HL-60 (cell line): ENCODE results near the gene THEM5.
"Not testable (repeated sequence)": the region's sequence is repeated elsewhere in the genome, so short reads cannot be mapped to it uniquely, and the experiment has no call there.

Source experiments
- DNase-seq, 2 experiments: peaks; one replicate each; pipeline ENCODE4 v3.0.0-alpha.2; 2010 to 2020; ENCODE audit warnings: low read depth in 1 of 2, low spot score in 1 of 2
- H3K27ac ChIP-seq: fragments of 250-450 bp; sonication (Bioruptor Pico); replicated peaks from 2 replicates; pipeline ENCODE4 v1.5.1; 2020; ENCODE audit warnings: mild to moderate bottlenecking, moderate library complexity
- H3K27me3 ChIP-seq: fragments of 250-450 bp; sonication (Bioruptor Pico); 2 replicates; pipeline ENCODE4 v1.5.1; 2021; ENCODE audit warnings: mild to moderate bottlenecking, moderate library complexity; ENCODE audit not compliant: insufficient read depth, poor library complexity, severe bottlenecking
- H3K4me3 ChIP-seq: replicated peaks from 2 replicates; pipeline ENCODE4 v1.5.1; 2011; ENCODE audit warnings: mild to moderate bottlenecking, control low read depth, low read length; ENCODE audit not compliant: insufficient read depth
- GABPA ChIP-seq: IDR thresholded peaks from 2 replicates; pipeline ENCODE4 v1.6.1; 2012; ENCODE audit warnings: low read depth
- POLR2AphosphoS5 ChIP-seq: IDR thresholded peaks from 2 replicates; pipeline ENCODE4 v1.6.1; 2012; ENCODE audit warnings: low read depth
- SPI1 ChIP-seq: IDR thresholded peaks from 2 replicates; pipeline ENCODE4 v1.6.1; 2012; ENCODE audit warnings: low read depth, mild to moderate bottlenecking, borderline replicate concordance
- TF ChIP-seq, protein P1 (sequence below): IDR thresholded peaks from one replicate; pipeline ENCODE4 v1.5.1; 2011; ENCODE audit warnings: low read length, control low read depth, inconsistent platforms; ENCODE audit not compliant: insufficient read depth
- TF ChIP-seq, protein P2 (sequence below): IDR thresholded peaks from 2 replicates; pipeline ENCODE4 v1.6.1; 2012; ENCODE audit warnings: low read depth; ENCODE audit not compliant: insufficient replicate concordance

Gene THEM5

GRCh38 chr1:151885479-151885878, 32.0 kb upstream of the THEM5 start:
- H3K27ac ChIP-seq = no peak overlapping the region

GRCh38 chr1:151884879-151885278, 31.4 kb upstream of the THEM5 start:
- not testable (repeated sequence) for DNase-seq, H3K27ac ChIP-seq, H3K4me3 ChIP-seq, H3K27me3 ChIP-seq

More at GRCh38 chr1:151885479-151885878, 32.0 kb upstream of the THEM5 start:
- Histone ChIP-seq H3K4me3 (no peak overlapping the region), H3K27me3 (no peaks in the 10 kb centered on the region)
- no peak for DNase-seq
- TF ChIP-seq GABPA (no peak), SPI1 (no peak), POLR2AphosphoS5 (no peak)
- TF ChIP-seq, protein P1, sequence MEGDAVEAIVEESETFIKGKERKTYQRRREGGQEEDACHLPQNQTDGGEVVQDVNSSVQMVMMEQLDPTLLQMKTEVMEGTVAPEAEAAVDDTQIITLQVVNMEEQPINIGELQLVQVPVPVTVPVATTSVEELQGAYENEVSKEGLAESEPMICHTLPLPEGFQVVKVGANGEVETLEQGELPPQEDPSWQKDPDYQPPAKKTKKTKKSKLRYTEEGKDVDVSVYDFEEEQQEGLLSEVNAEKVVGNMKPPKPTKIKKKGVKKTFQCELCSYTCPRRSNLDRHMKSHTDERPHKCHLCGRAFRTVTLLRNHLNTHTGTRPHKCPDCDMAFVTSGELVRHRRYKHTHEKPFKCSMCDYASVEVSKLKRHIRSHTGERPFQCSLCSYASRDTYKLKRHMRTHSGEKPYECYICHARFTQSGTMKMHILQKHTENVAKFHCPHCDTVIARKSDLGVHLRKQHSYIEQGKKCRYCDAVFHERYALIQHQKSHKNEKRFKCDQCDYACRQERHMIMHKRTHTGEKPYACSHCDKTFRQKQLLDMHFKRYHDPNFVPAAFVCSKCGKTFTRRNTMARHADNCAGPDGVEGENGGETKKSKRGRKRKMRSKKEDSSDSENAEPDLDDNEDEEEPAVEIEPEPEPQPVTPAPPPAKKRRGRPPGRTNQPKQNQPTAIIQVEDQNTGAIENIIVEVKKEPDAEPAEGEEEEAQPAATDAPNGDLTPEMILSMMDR = no peak
- TF ChIP-seq, protein P2, sequence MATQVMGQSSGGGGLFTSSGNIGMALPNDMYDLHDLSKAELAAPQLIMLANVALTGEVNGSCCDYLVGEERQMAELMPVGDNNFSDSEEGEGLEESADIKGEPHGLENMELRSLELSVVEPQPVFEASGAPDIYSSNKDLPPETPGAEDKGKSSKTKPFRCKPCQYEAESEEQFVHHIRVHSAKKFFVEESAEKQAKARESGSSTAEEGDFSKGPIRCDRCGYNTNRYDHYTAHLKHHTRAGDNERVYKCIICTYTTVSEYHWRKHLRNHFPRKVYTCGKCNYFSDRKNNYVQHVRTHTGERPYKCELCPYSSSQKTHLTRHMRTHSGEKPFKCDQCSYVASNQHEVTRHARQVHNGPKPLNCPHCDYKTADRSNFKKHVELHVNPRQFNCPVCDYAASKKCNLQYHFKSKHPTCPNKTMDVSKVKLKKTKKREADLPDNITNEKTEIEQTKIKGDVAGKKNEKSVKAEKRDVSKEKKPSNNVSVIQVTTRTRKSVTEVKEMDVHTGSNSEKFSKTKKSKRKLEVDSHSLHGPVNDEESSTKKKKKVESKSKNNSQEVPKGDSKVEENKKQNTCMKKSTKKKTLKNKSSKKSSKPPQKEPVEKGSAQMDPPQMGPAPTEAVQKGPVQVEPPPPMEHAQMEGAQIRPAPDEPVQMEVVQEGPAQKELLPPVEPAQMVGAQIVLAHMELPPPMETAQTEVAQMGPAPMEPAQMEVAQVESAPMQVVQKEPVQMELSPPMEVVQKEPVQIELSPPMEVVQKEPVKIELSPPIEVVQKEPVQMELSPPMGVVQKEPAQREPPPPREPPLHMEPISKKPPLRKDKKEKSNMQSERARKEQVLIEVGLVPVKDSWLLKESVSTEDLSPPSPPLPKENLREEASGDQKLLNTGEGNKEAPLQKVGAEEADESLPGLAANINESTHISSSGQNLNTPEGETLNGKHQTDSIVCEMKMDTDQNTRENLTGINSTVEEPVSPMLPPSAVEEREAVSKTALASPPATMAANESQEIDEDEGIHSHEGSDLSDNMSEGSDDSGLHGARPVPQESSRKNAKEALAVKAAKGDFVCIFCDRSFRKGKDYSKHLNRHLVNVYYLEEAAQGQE = no peak

DNA sequence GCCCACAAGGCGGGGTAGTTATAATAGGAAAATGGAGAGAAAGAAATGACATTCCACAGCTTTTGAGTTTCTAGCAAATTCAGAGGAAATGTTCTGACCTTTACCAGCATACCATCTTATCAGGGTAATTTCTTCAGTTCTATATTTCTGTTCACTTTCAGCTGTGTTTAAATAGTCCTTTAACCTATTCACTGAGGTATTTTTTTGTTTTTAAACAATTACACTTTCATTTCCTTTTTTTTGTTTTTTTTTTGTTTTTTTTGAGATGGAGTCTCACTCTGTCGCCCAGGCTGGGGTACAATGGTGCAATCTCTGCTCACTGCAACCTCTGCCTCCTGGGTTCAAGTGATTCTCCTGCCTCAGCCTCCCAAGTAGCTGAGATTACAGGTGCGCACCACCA, 30.9 kb upstream of the THEM5 start:
- not testable (repeated sequence) for H3K27me3 ChIP-seq, DNase-seq, H3K27ac ChIP-seq, H3K4me3 ChIP-seq

DNA sequence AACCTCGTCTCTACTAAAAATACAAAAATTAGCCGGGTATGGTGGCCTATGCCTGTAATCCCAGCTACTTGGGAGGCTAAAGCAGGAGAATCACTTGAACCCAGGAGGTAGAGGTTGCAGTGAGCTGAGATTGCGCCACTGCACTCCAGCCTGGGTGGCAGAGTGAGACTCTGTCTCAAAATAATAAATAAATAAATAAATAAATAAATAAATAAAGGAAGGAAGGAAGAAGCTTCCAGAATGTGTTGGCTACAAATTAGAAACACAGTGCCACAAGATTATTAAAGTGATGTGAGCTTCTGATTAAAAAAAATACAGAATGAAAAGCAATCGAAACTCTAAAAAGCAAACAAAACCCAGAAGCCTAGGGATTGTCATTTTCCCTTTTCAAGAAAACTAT, 30.4 kb upstream of the THEM5 start:
- not testable (repeated sequence) for H3K4me3 ChIP-seq, DNase-seq, H3K27ac ChIP-seq, H3K27me3 ChIP-seq

DNA sequence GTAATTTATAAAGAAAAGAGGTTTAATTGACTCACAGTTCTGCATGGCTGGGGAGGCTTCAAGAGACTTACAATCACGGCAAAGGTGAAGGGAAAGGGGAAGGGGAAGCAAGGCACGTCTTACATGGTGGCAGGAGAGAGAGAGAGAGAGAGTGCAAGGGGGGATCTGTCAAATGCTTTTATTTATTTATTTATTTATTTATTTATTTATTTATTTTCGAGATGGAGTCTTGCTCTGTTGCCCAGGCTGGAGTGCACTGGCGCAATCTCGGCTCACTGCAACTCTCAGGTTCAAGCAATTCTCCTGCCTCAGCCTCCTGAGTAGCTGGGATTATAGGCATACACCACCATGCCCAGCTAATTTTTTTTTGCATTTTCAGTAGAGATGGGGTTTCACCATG, 29.4 kb upstream of the THEM5 start:
- H3K27ac ChIP-seq, H3K4me3 ChIP-seq, DNase-seq, H3K27me3 ChIP-seq: not testable (repeated sequence)

DNA sequence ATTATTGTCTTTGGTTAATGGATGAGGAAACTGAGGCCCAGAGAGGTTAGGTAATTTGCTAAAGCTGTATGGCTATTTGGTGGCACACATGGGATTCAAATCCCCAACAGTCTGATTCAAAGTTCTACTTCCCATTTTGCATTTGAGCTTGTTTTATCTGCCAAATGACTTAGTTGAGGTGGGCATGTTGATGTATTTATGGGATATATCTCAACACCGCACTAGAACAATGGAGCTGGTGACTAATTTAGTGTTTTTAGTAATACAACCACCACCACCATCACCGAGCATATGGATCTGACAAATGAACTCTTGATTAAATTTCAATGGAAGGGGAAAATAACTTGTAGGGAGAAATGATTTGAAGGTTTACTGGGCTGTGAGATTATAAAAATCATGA, 29.0 kb upstream of the THEM5 start:
- no peak overlapping the region for H3K4me3 ChIP-seq
- DNase-seq = no peak
- no peaks in the 10 kb centered on the region for H3K27me3 ChIP-seq
- no peak overlapping the region for H3K27ac ChIP-seq
- TF ChIP-seq, protein P1 = no peak
- TF ChIP-seq POLR2AphosphoS5 = no peak

GRCh38 chr1:151881479-151881878, 28.0 kb upstream of the THEM5 start:
- Histone ChIP-seq H3K4me3 (no peak overlapping the region), H3K27me3 (no peaks in the 10 kb centered on the region), H3K27ac (no peak overlapping the region)
- DNase-seq = no peak
- TF ChIP-seq, protein P1 = no peak
- TF ChIP-seq POLR2AphosphoS5 (no peak), GABPA (no peak), SPI1 (no peak)
- TF ChIP-seq, protein P2 = no peak
